Stimulated activated CD8-positive, alpha-beta memory T cell treated with anti-CD3 and anti-CD28 coated beads, Interleukin-4, amount 100 ng/mL, for 1 hour (primary cell): ENCODE results near the gene GRK5.

ENCODE experiments used
- DNase-seq, 2 donors: peaks; one replicate each; pipeline ENCODE4 v3.0.0-alpha.2; 2020; ENCODE audit warnings: low read depth in 2 of 2, low spot score in 1 of 2

The GRK5 gene

GRCh38 chr10:119415536-119416503, 208.4 kb downstream of the GRK5 start:
- DNase-seq, result no peak

DNA sequence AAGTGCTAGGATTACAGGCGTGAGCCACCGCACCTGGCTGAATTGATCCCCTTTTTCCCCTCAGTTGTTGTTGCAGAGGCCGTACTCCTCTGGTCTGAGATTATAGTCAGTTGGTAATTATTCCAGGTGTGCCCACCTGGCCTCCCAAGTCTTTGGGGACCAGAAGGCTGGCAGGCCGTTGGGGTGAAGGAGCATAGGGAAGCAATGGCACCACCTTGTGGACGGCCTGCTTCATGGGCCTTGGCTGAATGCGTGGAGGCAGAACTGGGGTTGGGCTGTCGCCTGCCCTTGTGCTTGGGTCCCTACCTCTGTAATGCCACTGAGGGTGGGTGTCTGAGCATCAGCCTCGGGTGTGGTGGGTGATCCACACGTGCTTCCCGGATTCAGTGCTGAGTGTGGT, 209.5 kb downstream of the GRK5 start:
- DNase-seq, result peak; percentile 20 to 48

DNA sequence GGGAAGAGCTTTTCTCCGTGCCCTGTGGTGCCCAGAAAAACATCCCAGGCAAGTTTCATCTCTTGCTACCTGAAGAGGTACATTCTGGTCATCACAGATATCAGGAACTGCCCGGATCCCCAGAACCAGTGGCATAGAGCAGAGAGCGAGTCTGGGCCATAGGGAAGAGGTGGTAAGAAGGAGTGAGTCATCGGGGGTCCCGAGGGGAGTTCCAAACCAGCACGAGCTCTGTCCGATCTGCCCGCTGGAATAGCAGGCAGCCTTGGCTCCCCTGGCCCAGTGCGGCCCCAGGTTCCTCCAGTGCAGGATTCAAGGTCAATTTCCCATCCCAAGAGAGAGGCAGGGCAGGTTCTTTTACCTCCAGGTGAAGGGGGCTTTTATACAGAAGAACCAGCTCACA, 210.5 kb downstream of the GRK5 start:
- no peak for DNase-seq

GRCh38 chr10:119418362-119418761, 211.0 kb downstream of the GRK5 start:
- no peak for DNase-seq

DNA sequence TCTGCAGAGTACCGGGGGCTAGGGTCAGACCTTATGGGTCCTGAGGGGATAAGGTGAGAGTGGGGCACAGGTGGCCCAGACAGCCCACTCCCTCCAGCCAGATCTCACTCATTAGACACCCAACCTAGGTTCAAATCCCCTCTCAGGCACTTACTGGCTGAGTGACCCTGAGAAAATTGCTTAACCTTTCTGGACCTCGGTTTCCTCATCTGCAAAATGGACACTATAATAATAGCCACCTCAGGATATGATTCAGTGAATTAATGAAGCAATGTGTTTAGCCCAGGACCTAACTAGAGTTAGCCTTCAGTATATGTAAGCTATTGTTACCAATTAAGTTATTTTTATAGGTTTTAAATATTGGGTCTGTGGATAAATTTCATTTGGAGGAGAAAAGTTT, 212.6 kb downstream of the GRK5 start:
- DNase-seq, result no peak

DNA sequence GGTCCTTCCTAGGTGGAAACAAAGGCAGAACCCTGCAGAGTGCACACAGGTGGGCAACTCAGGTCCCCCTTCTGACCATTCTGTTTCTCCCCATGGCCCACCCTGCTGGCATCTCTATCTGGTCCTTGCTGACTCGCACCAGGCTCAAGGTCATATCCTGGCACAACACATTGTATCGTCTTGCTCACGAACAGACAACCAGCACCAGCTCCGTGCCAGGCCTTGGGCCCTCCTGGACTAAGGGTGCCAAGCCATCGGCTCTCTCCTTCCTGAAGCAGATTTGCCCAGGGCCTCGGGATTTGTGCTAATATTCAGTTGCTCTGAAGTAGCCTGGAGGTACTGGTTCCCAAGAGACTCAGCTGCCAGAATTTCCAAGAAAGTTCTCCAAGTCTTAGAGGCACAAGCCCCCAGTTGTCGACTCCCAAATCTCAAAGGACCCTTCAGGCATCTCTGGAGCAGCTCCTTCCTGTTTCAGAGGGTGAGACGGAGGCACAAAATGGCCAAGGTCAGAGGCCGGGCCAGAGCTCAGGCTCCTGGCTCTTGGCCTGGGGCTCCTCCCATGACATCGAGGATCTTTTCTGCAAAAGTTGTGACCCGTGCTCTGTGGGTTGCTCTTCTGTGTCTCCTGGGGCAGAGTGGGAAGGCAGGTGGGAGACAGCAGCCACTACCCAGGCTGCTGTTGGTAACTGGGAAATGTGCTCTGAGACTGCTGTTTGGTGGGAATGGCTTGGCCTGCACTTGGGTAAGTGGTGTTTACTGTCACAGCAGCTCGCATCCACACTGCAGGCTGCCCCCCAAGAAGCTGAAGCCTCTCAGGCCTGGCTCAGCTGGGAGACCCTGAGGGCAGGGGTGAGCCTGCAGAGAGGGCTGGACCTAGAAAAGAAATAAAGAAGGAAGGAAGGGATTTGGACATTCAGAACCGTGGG, 213.8 kb downstream of the GRK5 start:
- no peak for DNase-seq

DNA sequence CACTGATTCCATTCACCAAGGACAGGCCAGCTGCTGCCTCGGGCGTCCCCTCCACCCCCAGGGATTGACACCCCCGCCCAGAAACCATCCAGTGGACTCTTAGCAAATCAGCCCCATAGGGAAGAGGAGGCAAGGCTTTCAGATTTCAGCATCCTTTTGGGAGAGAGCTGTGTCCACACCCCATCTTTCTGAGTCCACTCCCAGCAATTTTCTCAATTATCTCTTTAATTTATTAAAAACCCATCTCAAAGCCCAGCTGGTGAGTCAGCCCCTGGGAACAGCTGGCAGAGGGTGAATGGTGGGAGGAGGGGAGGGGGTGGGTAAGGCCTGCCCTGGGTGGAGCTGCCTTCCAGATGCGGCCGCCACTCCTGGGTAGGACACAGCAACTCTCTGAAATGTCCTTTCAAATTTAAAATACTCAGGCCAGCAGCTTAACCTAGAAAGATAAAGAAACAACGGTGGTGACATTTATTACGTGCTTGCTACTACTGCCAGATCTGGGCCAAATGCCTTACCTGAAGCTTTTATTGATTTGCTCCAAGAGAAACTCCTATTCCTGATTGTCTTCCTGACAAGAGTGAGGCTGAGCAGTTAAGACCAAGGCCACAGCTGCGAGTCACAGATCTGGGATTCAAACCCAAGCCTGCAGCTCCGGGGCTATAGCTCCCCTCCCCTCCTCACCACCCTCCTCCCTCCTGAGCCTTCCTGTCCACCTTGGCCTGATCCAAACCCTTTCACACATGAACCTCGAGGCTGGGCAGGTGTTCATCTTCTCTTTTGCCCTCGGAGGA, 214.7 kb downstream of the GRK5 start:
- no peak for DNase-seq

DNA sequence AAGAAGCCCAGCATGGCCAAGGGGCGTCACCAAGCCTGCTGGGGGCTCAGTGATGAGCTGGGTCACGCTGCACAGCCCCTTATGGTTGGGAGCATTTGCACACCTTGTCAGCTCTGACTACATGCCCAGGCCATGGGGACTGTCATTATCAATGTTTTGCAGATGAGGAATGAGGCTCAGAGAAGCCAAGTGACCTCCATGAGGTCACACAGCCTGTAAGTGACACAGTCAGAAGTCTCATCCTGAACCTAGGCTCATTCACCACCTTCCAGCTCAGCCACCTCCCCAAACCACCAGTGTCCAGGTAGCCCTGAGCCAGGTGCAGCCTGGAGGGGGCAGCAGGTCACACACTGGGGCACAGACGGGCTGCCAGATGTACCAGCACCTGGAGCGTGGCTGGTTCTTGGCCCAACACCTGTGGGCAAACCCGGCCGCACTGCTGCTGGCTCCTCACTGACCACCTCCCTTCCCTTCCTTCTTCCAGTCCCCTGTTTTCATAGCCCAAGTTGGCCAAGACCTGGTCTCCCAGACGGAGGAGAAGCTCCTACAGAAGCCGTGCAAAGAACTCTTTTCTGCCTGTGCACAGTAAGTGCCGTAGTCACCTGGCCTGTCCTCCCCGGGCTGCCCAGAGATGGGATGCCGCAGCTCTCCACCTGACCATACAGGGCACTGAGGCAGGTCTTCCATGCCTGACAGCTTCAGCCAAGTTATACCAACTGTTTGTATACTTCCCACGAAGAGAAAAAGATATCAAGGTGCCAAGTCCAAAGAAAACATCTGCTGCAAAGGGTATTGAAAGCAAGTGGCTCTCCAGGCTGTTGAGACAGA, 215.5 kb downstream of the GRK5 start:
- no peak for DNase-seq

GRCh38 chr10:119423510-119424257, 216.3 kb downstream of the GRK5 start:
- no peak for DNase-seq

- no peak for DNase-seq
These were observed 217.0 kb downstream of the GRK5 start for GRCh38 chr10:119424258-119424975.

DNA sequence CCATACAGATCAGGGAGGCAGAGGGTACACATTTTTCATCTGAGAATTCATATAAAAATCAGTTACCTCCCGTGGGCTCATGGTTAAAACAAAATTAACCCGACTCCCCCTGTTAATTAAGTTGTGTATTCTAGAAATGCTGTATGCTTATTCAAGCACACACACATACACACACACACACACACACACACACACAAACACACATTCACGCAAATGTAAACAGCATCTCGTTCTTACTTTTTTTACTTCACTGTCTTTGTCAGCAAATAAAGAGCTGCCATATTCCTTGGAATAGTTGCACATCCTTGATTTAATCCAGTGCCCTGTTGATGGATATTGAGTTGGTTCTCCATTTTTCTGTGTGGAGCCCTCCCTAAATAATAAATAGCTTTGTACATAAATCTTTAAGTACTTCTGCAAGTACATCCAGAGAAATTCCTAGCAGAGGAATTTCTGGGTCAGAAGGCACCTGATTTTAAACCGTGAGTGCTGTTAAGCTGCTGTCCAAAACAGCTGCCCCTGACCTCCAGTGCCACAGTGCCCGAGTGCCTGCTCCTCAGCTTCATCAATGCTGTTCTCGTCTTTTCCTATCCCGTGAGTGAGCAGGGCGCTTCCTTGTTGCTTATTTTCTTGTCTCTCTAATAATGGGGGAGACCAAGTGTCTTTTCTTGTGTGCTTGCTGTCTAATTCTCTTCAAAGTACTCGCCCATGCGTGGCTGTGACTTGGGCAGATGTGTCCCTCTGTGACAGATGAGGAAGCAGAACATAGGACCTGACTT, 217.9 kb downstream of the GRK5 start:
- no peak for DNase-seq

GRCh38 chr10:119425881-119426170, 218.5 kb downstream of the GRK5 start:
- no peak for DNase-seq

GRCh38 chr10:119426699-119427098, 219.3 kb downstream of the GRK5 start:
- DNase-seq, result no peak

DNA sequence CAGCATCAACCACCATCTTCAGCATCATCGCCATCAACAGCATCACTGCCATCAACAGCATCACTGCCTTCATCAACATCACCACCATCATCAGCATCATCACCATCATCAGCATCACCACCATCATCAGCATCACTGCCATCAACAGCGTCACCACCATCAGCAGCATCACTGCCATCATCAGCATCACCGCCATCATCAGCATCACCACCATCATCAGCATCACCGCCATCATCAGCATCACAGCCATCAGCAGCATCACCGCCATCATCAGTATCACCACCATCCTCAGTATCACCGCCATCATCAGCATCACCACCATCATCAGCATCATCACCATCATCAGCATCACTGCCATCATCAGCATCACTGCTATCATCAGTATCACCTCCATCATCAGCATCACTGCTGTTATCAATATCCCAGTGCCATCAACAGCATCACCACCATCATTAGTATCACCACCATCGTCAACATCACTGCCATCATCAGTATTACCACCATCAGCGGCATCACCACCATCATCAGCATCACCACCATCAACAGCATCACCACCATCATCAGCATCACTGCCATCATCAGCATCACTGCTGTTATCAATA, 220.0 kb downstream of the GRK5 start:
- no peak for DNase-seq

DNA sequence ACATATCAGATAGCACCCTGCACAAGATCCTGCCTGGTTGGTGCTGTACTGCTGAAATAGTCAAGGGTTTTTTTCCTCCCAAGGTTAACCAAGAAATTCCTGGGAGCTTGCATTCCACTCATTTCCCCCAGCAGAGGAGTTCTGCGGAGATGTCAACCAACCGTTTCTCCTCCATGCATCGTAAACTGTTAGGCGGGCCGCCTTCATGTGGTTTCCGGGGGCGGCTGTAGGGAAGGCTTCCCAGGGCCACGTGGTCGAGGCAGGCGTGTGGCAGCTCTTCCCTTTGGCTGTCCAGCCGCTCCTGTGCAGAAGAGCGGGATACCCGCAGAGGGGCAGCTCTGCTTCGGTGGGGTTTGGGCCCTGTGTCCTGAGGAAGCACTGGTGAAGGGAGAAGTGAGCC, 221.4 kb downstream of the GRK5 start:
- DNase-seq, result no peak

GRCh38 chr10:119429771-119430170, 222.4 kb downstream of the GRK5 start:
- DNase-seq, result no peak

DNA sequence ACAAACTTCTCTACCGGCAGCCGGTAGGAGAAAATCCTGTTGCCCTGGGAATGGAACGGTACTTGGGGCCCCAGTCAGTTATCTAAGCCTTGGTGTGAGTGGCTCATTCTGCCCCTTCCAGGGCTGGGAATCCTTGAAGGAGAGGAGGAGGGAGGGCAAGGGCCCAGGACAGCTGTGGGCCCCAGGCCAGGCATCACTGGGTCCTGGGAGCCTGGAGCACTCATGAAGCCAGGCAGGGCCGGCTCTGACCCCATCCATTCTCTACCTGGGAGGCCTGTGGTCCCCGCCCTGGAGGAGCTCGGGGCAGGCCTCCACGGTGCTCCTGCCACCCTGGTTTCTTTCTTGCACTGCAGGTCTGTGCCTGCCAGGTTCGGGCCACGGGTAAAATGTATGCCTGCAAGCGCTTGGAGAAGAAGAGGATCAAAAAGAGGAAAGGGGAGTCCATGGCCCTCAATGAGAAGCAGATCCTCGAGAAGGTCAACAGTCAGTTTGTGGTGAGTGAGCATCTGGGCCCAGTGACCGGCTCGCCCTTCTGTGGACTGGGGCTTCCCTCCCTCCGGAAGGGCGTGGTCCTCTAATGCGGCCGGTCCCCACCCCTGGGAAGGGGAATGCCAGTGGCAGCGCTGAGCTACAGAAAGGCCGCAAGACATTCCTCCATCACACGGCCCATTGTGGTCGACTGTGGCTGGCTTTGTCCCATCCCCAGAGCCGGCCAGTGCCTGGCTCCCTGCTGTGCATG, 223.8 kb downstream of the GRK5 start:
- DNase-seq, result no peak
